ENCODE measurements around the gene PCNT. TPM values are rescaled to one million over a fixed set of nuclear protein-coding genes. Genes with fewer than 3 reads are reported as not detected.

The PCNT gene
- total and polyA plus RNA-seq, 2 of the 8 experiments (the other 6 are each of a cell fraction or from before 2014, with no cell fraction given): 9.9 to 45.1 TPM

- H2BK5ac ChIP-seq (ENCODE audit: low read depth, low read length): no peak overlapping the region
- peaks cover 24% of the 10 kb centered on the region for H3K79me1 ChIP-seq (ENCODE audit: low read depth, low read length)
- peaks cover 0 to 10% (median 2%) of the 10 kb centered on the region in 4 experiments; a peak in 4 of 8 replicates for H3K36me3 ChIP-seq (ENCODE audit: control insufficient read depth in 2 of 4, insufficient read depth in 4 of 4, low read length in 3 of 4)
- no peak overlapping the region for H3K23ac ChIP-seq (ENCODE audit: insufficient read length)
- H3K4ac ChIP-seq (replicated peaks; ENCODE audit: insufficient read length, low read depth, low read length): no peak overlapping the region
- no peak overlapping the region for H2BK15ac ChIP-seq (ENCODE audit: low read length)
- no peak overlapping the region for H2BK120ac ChIP-seq (replicated peaks; ENCODE audit: low read depth, low read length)
- no peak overlapping the region for H3K9ac ChIP-seq (replicated peaks in 1 of 4; ENCODE audit: extremely low read depth in 1 of 4, low read depth in 3 of 4, low read length in 3 of 4)
- H2BK12ac ChIP-seq (ENCODE audit: low read depth, low read length): no peak overlapping the region
- no peak overlapping the region for H2AFZ ChIP-seq (ENCODE audit: low read length)
- H2AK5ac ChIP-seq (ENCODE audit: low read depth, low read length): no peak overlapping the region; the same call in 1 of the 2 replicates
- ChIA-PET POLR2A (ENCODE audit: partially characterized antibody) (no interaction called here), CTCF (ENCODE audit: partially characterized antibody) (no interaction called here)
- FAIRE-seq: no peak
- H4K5ac ChIP-seq (ENCODE audit: insufficient read length, low read depth, low read length): no peak overlapping the region
- H3K56ac ChIP-seq (replicated peaks; ENCODE audit: insufficient read length, low read depth, low read length): no peak overlapping the region
- peaks cover 0 to 70% of the 10 kb centered on the region in 2 experiments; a peak in 3 of 4 replicates for H3K79me2 ChIP-seq (ENCODE audit: control insufficient read depth in 1 of 2, insufficient read depth in 2 of 2, low read length in 2 of 2)
- H4K91ac ChIP-seq (replicated peaks; ENCODE audit: insufficient read length, low read length): no peak overlapping the region
- H3K18ac ChIP-seq (ENCODE audit: extremely low read depth, low read length): no peak overlapping the region
- H3K9me3 ChIP-seq (ENCODE audit: insufficient read depth in 2 of 2, low read depth in 1 of 2, low read length in 1 of 2): peaks cover 7 to 8% of the 10 kb centered on the region in 2 experiments; a peak in 2 of 4 replicates
- peaks cover 2 to 5% of the 10 kb centered on the region in 2 experiments for H4K20me1 ChIP-seq (replicated peaks in 1 of 2; ENCODE audit: control insufficient read depth in 1 of 2, insufficient read depth in 2 of 2, low read length in 2 of 2)
- H2BK20ac ChIP-seq (ENCODE audit: low read length): no peak overlapping the region
- no peak overlapping the region for H3K4me2 ChIP-seq (ENCODE audit: insufficient read depth in 1 of 2, low read depth in 2 of 2, low read length in 2 of 2)
- H3K27me3 ChIP-seq (replicated peaks in 1 of 4; ENCODE audit: control insufficient read depth in 3 of 4, extremely low read depth in 1 of 4, insufficient read depth in 3 of 4, low read length in 3 of 4): no peaks in the 10 kb centered on the region
- H3K27ac ChIP-seq (ENCODE audit: low read depth, low read length): no peak overlapping the region
- H3K4me1 ChIP-seq (replicated peaks in 1 of 4; ENCODE audit: control insufficient read depth in 3 of 4, insufficient read depth in 4 of 4, low read length in 3 of 4): peaks cover 2 to 7% (median 6%) of the 10 kb centered on the region in 4 experiments; a peak in 6 of 7 replicates
- DNase-seq (ENCODE audit: low read depth in 1 of 2, low spot score in 2 of 2): no peak
- no peak overlapping the region for H3K4me3 ChIP-seq (ENCODE audit: extremely low read depth in 1 of 4, insufficient read depth in 2 of 4, low read depth in 3 of 4, low read length in 4 of 4)
- no peak overlapping the region for H3K14ac ChIP-seq (ENCODE audit: insufficient read length)
- H4K8ac ChIP-seq (ENCODE audit: extremely low read depth, insufficient read depth, low read length): no peak overlapping the region
- no peaks in the 10 kb centered on the region for H3K23me2 ChIP-seq (ENCODE audit: low read depth, low read length)
- 94% methylated on average over 14 of the region's 14 CpGs; no CpG with 5 or more reads in 1 of the 2 experiments for WGBS, 2 experiments (ENCODE audit: extremely low coverage in 1 of 2, insufficient coverage in 1 of 2, insufficient read length in 1 of 2, insufficient replicate concordance in 2 of 2, low coverage in 1 of 2, low lambda C conversion rate in 2 of 2, missing lambda C conversion rate in 1 of 2)
- no peak for TF ChIP-seq POU5F1 (IDR thresholded peaks at IDR 0.05; ENCODE audit: low read depth, low read length)
- TF ChIP-seq JUND (IDR thresholded peaks at IDR 0.05; ENCODE audit: low read length): no peak
- TF ChIP-seq KDM5A (IDR thresholded peaks at IDR 0.05; ENCODE audit: low read length): no peak
- TF ChIP-seq SAP30 (IDR thresholded peaks at IDR 0.05; ENCODE audit: insufficient read depth, insufficient replicate concordance, low read length): no peak
- TF ChIP-seq SIRT6 (IDR thresholded peaks at IDR 0.05; ENCODE audit: low read length): no peak
- TF ChIP-seq RXRA (IDR thresholded peaks at IDR 0.05; ENCODE audit: insufficient read depth, low read depth, low read length): no peak
- no peak for TF ChIP-seq SP2 (IDR thresholded peaks at IDR 0.05; ENCODE audit: low read length)
- TF ChIP-seq, protein P1, sequence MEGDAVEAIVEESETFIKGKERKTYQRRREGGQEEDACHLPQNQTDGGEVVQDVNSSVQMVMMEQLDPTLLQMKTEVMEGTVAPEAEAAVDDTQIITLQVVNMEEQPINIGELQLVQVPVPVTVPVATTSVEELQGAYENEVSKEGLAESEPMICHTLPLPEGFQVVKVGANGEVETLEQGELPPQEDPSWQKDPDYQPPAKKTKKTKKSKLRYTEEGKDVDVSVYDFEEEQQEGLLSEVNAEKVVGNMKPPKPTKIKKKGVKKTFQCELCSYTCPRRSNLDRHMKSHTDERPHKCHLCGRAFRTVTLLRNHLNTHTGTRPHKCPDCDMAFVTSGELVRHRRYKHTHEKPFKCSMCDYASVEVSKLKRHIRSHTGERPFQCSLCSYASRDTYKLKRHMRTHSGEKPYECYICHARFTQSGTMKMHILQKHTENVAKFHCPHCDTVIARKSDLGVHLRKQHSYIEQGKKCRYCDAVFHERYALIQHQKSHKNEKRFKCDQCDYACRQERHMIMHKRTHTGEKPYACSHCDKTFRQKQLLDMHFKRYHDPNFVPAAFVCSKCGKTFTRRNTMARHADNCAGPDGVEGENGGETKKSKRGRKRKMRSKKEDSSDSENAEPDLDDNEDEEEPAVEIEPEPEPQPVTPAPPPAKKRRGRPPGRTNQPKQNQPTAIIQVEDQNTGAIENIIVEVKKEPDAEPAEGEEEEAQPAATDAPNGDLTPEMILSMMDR (IDR thresholded peaks at IDR 0.05; ENCODE audit: control extremely low read depth in 1 of 3, insufficient read depth in 1 of 3, low read depth in 1 of 3, low read length in 3 of 3): no peak
- no peak for TF ChIP-seq SRF (IDR thresholded peaks at IDR 0.05; ENCODE audit: low read depth, low read length)
- no peak for TF ChIP-seq BRCA1 (IDR thresholded peaks at IDR 0.05; ENCODE audit: low read depth, low read length)
- TF ChIP-seq TBP (IDR thresholded peaks at IDR 0.05; ENCODE audit: low read depth, low read length): no peak
- no peak for TF ChIP-seq EZH2 (IDR thresholded peaks at IDR 0.05; ENCODE audit: low read depth, low read length, severe bottlenecking)
Measured at GRCh38 chr21:46377789-46378188, 53.8 kb downstream of the PCNT start.
